Body of pancreas (tissue), 4 donors: ENCODE measurements around the gene ACTL8. TPM values are rescaled to one million over a fixed set of nuclear protein-coding genes. Genes with fewer than 3 reads are reported as not detected.

Experiments used
- ATAC-seq: fragments of 150-250 bp; one replicate; pipeline ENCODE4 v1.9.1; 2016
- DNase-seq, 4 donors: peaks; one replicate each; pipeline ENCODE4 v3.0.0-alpha.2; 2019
- H3K27ac ChIP-seq, 4 donors: fragments of 200-600 bp; sonication (generic); 1 replicate in 3 of 4; 2 replicates in 1 of 4; pipeline versions ENCODE4 v1.5.1 to v1.6.1; 2016 to 2019; ENCODE audit warnings: mild to moderate bottlenecking in 1 of 4, mixed read lengths in 1 of 4, moderate library complexity in 1 of 4
- H3K27me3 ChIP-seq, 2 donors: fragments of 200-600 bp; sonication (generic); one replicate each; pipeline ENCODE4 v1.6.0; 2016; ENCODE audit warnings: mild to moderate bottlenecking in 1 of 2
- H3K36me3 ChIP-seq, 2 donors: fragments of 200-600 bp; sonication (generic); replicated peaks in 1 of 2; 2 replicates each; pipeline ENCODE4 v1.5.1; 2016; ENCODE audit warnings: low read depth in 2 of 2; ENCODE audit not compliant: insufficient read depth in 1 of 2
- H3K4me1 ChIP-seq: fragments of 200-600 bp; sonication (generic); one replicate; pipeline ENCODE4 v1.6.0; 2016
- H3K4me3 ChIP-seq, 2 donors: fragments of 200-600 bp; sonication (generic); 1 replicate in 1 of 2; 2 replicates in 1 of 2; pipeline ENCODE4 v1.5.1; 2016 to 2019
- H3K9me3 ChIP-seq, 3 donors: fragments of 200-600 bp; sonication (generic); 1 replicate in 2 of 3; 2 replicates in 1 of 3; pipeline ENCODE4 v1.5.1; 2016
- CTCF ChIP-seq, 7 experiments: fragments of 450-650 bp in 4 of 7; fragments of 200-600 bp in 3 of 7; sonication (generic) in 3 of 7; IDR thresholded peaks; one replicate each; pipeline ENCODE4 v1.5.1; 2016 to 2019; ENCODE audit warnings: antibody characterized with exemption in 7 of 7
- POLR2A ChIP-seq, 3 donors: fragments of 450-650 bp; IDR thresholded peaks; one replicate each; pipeline ENCODE4 v1.6.1; 2016; ENCODE audit warnings: antibody characterized with exemption in 3 of 3, mild to moderate bottlenecking in 2 of 3
- WGBS, 2 donors: methylation state at CpG; one replicate each; pipeline ENCODE4 v1.1.5; 2017; 5-methylcytosine and 5-hydroxymethylcytosine counted together
- intact Hi-C: fragments of 100-400 bp; cut with DNase I; formaldehyde crosslinking; loops from one replicate; pipeline ENCODE4 v1.15.1; 2023
- total RNA-seq, 2 donors: library from RNA; depleted of rRNA; stranded (reverse); fragments of >200 nt; gene quantifications; one replicate each; pipeline ENCODE4 v1.1.0, GENCODE V29; 2016

ACTL8 gene
- total RNA-seq, 2 donors from 2014 or later, result not detected

- DNase-seq, result no peak
- no peak overlapping the region for H3K27ac ChIP-seq
- intact Hi-C loops, result no loop called here
- H3K27me3 ChIP-seq, result no peaks in the 10 kb centered on the region
- ATAC-seq, result no peak
- 60 to 61% methylated on average over 4 of the region's 4 CpGs for WGBS, 2 donors
- peaks cover 0 to 11% (median 2%) of the 10 kb centered on the region in 3 donors for H3K9me3 ChIP-seq
- H3K4me3 ChIP-seq, result no peak overlapping the region
- no peaks in the 10 kb centered on the region for H3K4me1 ChIP-seq
- H3K36me3 ChIP-seq, result no peaks in the 10 kb centered on the region
- no peak for TF ChIP-seq CTCF (IDR thresholded peaks at IDR 0.05)
- no peak for TF ChIP-seq POLR2A (IDR thresholded peaks at IDR 0.05)
Observed at GRCh38 chr1:17752356-17752755, 2.8 kb upstream of the ACTL8 start.

GRCh38 chr1:17757426-17757825, 2.3 kb downstream of the ACTL8 start:
- Histone ChIP-seq H3K27me3 (no peaks in the 10 kb centered on the region), H3K4me1 (no peaks in the 10 kb centered on the region), H3K36me3 (no peaks in the 10 kb centered on the region), H3K4me3 (no peak overlapping the region), H3K27ac (no peak overlapping the region), H3K9me3 (peaks cover 0 to 11% (median 8%) of the 10 kb centered on the region in 3 donors)
- TF ChIP-seq CTCF (IDR thresholded peaks at IDR 0.05) (no peak), POLR2A (IDR thresholded peaks at IDR 0.05) (no peak)
- intact Hi-C loops, result no loop called here
- 69 to 82% methylated on average over 6 of the region's 6 CpGs for WGBS, 2 donors
- ATAC-seq, result no peak
- DNase-seq, result no peak

- no peak overlapping the region for H3K4me3 ChIP-seq
- DNase-seq (no peak), ATAC-seq (no peak)
- no peaks in the 10 kb centered on the region for H3K4me1 ChIP-seq
- H3K27ac ChIP-seq, result no peak overlapping the region
- intact Hi-C loops, result no loop called here
- H3K9me3 ChIP-seq, result peaks cover 0 to 11% (median 8%) of the 10 kb centered on the region in 3 donors
- 36 to 57% methylated on average over 7 of the region's 7 CpGs for WGBS, 2 donors
- H3K27me3 ChIP-seq, result no peaks in the 10 kb centered on the region
- no peaks in the 10 kb centered on the region for H3K36me3 ChIP-seq
- TF ChIP-seq POLR2A (IDR thresholded peaks at IDR 0.05), result no peak
- no peak for TF ChIP-seq CTCF (IDR thresholded peaks at IDR 0.05)
Observed at GRCh38 chr1:17759114-17759513, 4.0 kb downstream of the ACTL8 start.

GRCh38 chr1:17762313-17762712, 7.2 kb downstream of the ACTL8 start:
- H3K36me3 ChIP-seq, result no peaks in the 10 kb centered on the region
- H3K4me3 ChIP-seq, result no peak overlapping the region
- intact Hi-C loops, result no loop called here
- DNase-seq, result no peak
- TF ChIP-seq POLR2A (IDR thresholded peaks at IDR 0.05), result no peak
- TF ChIP-seq CTCF (IDR thresholded peaks at IDR 0.05), result no peak
- ATAC-seq, result no peak
- H3K4me1 ChIP-seq, result no peaks in the 10 kb centered on the region
- peaks cover 0 to 6% (median 0%) of the 10 kb centered on the region in 3 donors for H3K9me3 ChIP-seq
- no peak overlapping the region for H3K27ac ChIP-seq
- no peaks in the 10 kb centered on the region for H3K27me3 ChIP-seq
- 76% methylated on average over 11 of the region's 11 CpGs; no CpG with 5 or more reads in 1 of the 2 donors for WGBS, 2 donors

- no peaks in the 10 kb centered on the region for H3K4me1 ChIP-seq
- ATAC-seq (no peak), DNase-seq (no peak)
- H3K27ac ChIP-seq, result no peak overlapping the region
- H3K36me3 ChIP-seq, result no peaks in the 10 kb centered on the region
- H3K4me3 ChIP-seq, result no peak overlapping the region
- TF ChIP-seq CTCF (IDR thresholded peaks at IDR 0.05) (no peak), POLR2A (IDR thresholded peaks at IDR 0.05) (no peak)
- WGBS, 2 donors, result 31 to 46% methylated on average over 8 of the region's 8 CpGs
- intact Hi-C loops, result no loop called here
- peaks cover 0 to 6% (median 0%) of the 10 kb centered on the region in 3 donors for H3K9me3 ChIP-seq
- no peaks in the 10 kb centered on the region for H3K27me3 ChIP-seq
Observed at GRCh38 chr1:17763417-17763816, 8.3 kb downstream of the ACTL8 start.
